PC-9 (cell line): ENCODE results near the gene VASH2. TPM values are rescaled to one million over a fixed set of nuclear protein-coding genes. Genes with fewer than 3 reads are reported as not detected.
"Not testable (repeated sequence)": the region's sequence is repeated elsewhere in the genome, so short reads cannot be mapped to it uniquely, and the experiment has no call there.

ENCODE experiments used
- BruUV-seq: library from RNA; stranded (reverse); fragments of 400-500 nt; replicated peaks from 2 replicates; lab custom pipeline; 2021; lab: Mats Ljungman, UMichigan
- CTCF ChIA-PET: fragments of 300-600 bp; sonication (Branson Sonifier 250); formaldehyde crosslinking; loops from one replicate; lab custom pipeline; 2022; ENCODE audit warnings: antibody characterized with exemption; lab: Charles Lee
- POLR2A ChIA-PET: fragments of 300-600 bp; sonication (Branson Sonifier 250); formaldehyde crosslinking; loops from one replicate; lab custom pipeline; 2022; ENCODE audit warnings: antibody characterized with exemption; ENCODE audit not compliant: unreplicated experiment; lab: Charles Lee
- DNase-seq, 2 experiments: peaks; one replicate each; pipeline versions ENCODE4 v3.0.0 to v3.0.0-alpha.2; 2015 to 2022; ENCODE audit warnings: mixed read lengths in 1 of 2
- H2AFZ ChIP-seq: fragments of 200-600 bp; sonication (generic); 2 replicates; pipeline ENCODE4 v1.8.1; 2017; ENCODE audit warnings: antibody characterized with exemption
- H3F3A ChIP-seq: fragments of 200-600 bp; sonication (generic); 2 replicates; pipeline ENCODE4 v1.8.1; 2017; ENCODE audit warnings: antibody characterized with exemption, mild to moderate bottlenecking, low read depth; ENCODE audit not compliant: insufficient read depth
- H3K27ac ChIP-seq: fragments of 200-600 bp; sonication (generic); 2 replicates; pipeline ENCODE4 v1.6.1; 2016; ENCODE audit warnings: mixed run types
- H3K27me3 ChIP-seq: fragments of 200-600 bp; sonication (generic); 2 replicates; pipeline ENCODE4 v1.6.1; 2016; ENCODE audit warnings: low read depth, mixed run types; ENCODE audit not compliant: insufficient read depth
- H3K36me3 ChIP-seq: fragments of 200-600 bp; sonication (generic); 2 replicates; pipeline ENCODE4 v1.6.1; 2016; ENCODE audit warnings: low read depth, mixed run types
- H3K4me1 ChIP-seq: fragments of 200-600 bp; sonication (generic); replicated peaks from 2 replicates; pipeline ENCODE4 v1.6.1; 2016; ENCODE audit warnings: mixed run types; ENCODE audit not compliant: insufficient read depth
- H3K4me2 ChIP-seq: fragments of 200-600 bp; sonication (generic); 2 replicates; pipeline ENCODE4 v1.6.1; 2017; ENCODE audit warnings: mixed run types
- H3K4me3 ChIP-seq: fragments of 200-600 bp; sonication (generic); 2 replicates; pipeline ENCODE4 v1.6.1; 2016; ENCODE audit warnings: mixed run types
- H3K79me2 ChIP-seq: fragments of 200-600 bp; sonication (generic); 2 replicates; pipeline ENCODE4 v1.6.1; 2017; ENCODE audit warnings: low read depth, mixed run types
- H3K9me2 ChIP-seq: fragments of 200-600 bp; sonication (generic); 2 replicates; pipeline ENCODE4 v1.8.1; 2017; ENCODE audit warnings: mild to moderate bottlenecking; ENCODE audit not compliant: insufficient read depth
- H3K9me3 ChIP-seq: fragments of 200-600 bp; sonication (generic); 2 replicates; pipeline ENCODE4 v1.8.1; 2016; ENCODE audit warnings: low read depth; ENCODE audit not compliant: insufficient read depth
- H4K20me1 ChIP-seq: fragments of 200-600 bp; sonication (generic); 2 replicates; pipeline ENCODE4 v1.8.1; 2017; ENCODE audit not compliant: insufficient read depth
- CTCF ChIP-seq: fragments of 200-600 bp; sonication (generic); conservative IDR thresholded peaks from 2 replicates; pipeline ENCODE4 v1.6.1; 2017; ENCODE audit warnings: mixed run types, antibody characterized with exemption, mild to moderate bottlenecking, moderate library complexity
- EZH2 ChIP-seq: fragments of 200-600 bp; sonication (generic); IDR thresholded peaks from 2 replicates; pipeline ENCODE4 v1.8.0; 2017; ENCODE audit warnings: antibody characterized with exemption, low read depth
- intact Hi-C: fragments of 100-400 bp; cut with micrococcal nuclease; formaldehyde crosslinking; loops from one replicate; pipeline ENCODE4 v1.10.0; 2022; ENCODE audit not compliant: unreplicated experiment
- total RNA-seq: library from RNA; stranded (reverse); gene quantifications from 2 replicates; pipeline ENCODE4 v1.2.3, GENCODE V29; 2021

Gene VASH2
- total RNA-seq, 1 experiment from 2014 or later = not detected

- Histone ChIP-seq H3K9me2 (no peaks in the 10 kb centered on the region), H2AFZ (no peak overlapping the region), H3K36me3 (no peaks in the 10 kb centered on the region), H3K27me3 (no peaks in the 10 kb centered on the region), H3K9me3 (peaks cover 9% of the 10 kb centered on the region; the same call in 1 of the 2 replicates), H3K4me2 (no peak overlapping the region), H3F3A (no peaks in the 10 kb centered on the region), H3K4me1 (no peaks in the 10 kb centered on the region), H3K27ac (no peak overlapping the region), H4K20me1 (no peaks in the 10 kb centered on the region), H3K4me3 (no peak overlapping the region; the same call in 1 of the 2 replicates), H3K79me2 (no peaks in the 10 kb centered on the region)
- TF ChIP-seq CTCF = no peak
- TF ChIP-seq EZH2 = no peak
- no TSS peak for BruUV-seq
- intact Hi-C loops = no loop called here
- ChIA-PET CTCF (no interaction called here), POLR2A (no interaction called here)
- DNase-seq = no peak
Measured at GRCh38 chr1:212903664-212904063, 46.7 kb upstream of the VASH2 start.

- H3F3A ChIP-seq, intact Hi-C loops, BruUV-seq, H3K4me3 ChIP-seq, DNase-seq, H3K9me3 ChIP-seq, H3K9me2 ChIP-seq, CTCF ChIA-PET, H3K4me1 ChIP-seq, H2AFZ ChIP-seq, H3K36me3 ChIP-seq, POLR2A ChIA-PET, H4K20me1 ChIP-seq, H3K27me3 ChIP-seq, H3K27ac ChIP-seq, H3K4me2 ChIP-seq, H3K79me2 ChIP-seq: not testable (repeated sequence)
Measured at GRCh38 chr1:212908071-212908470, 42.3 kb upstream of the VASH2 start.

GRCh38 chr1:212908971-212909370 lies 41.4 kb upstream of the VASH2 start:
- H4K20me1 ChIP-seq = no peaks in the 10 kb centered on the region
- H3K4me1 ChIP-seq = no peaks in the 10 kb centered on the region
- POLR2A ChIA-PET = no interaction called here
- TF ChIP-seq EZH2 (no peak), CTCF (no peak)
- H2AFZ ChIP-seq = no peak overlapping the region
- no peaks in the 10 kb centered on the region; the same call in 1 of the 2 replicates for H3K9me3 ChIP-seq
- BruUV-seq = no TSS peak
- H3K4me3 ChIP-seq = no peak overlapping the region
- intact Hi-C loops = no loop called here
- H3K4me2 ChIP-seq = no peak overlapping the region
- H3K27me3 ChIP-seq = no peaks in the 10 kb centered on the region
- no peaks in the 10 kb centered on the region for H3K36me3 ChIP-seq
- no peak for DNase-seq
- H3F3A ChIP-seq = no peaks in the 10 kb centered on the region
- no peak overlapping the region for H3K27ac ChIP-seq
- H3K79me2 ChIP-seq = no peaks in the 10 kb centered on the region
- H3K9me2 ChIP-seq = no peaks in the 10 kb centered on the region
- CTCF ChIA-PET = no interaction called here

DNA sequence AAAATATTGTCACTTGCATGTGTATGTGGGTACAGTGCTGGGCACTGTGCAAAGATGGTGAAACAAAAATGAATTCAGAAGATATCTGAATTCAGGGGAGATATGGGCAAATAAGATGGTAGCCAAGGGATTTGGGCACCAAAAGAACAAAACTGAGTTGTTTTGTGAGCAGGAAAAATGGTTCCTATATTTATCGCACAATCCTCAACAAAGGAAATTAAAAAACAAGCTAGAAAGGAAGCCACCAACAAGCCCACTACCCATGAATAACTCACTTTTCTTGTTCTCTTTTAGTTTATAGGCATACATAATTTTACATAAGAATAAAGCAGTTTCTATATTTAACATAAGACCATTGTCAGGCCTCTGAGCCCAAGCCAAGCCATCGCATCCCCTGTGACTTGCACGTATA lies 40.7 kb upstream of the VASH2 start:
- H3K27me3 ChIP-seq = no peaks in the 10 kb centered on the region
- no peak overlapping the region for H2AFZ ChIP-seq
- DNase-seq = no peak
- H4K20me1 ChIP-seq = no peaks in the 10 kb centered on the region
- TF ChIP-seq CTCF (no peak), EZH2 (no peak)
- no peak overlapping the region for H3K4me2 ChIP-seq
- H3K79me2 ChIP-seq = no peaks in the 10 kb centered on the region
- H3K27ac ChIP-seq = no peak overlapping the region
- intact Hi-C loops = no loop called here
- CTCF ChIA-PET = no interaction called here
- no peaks in the 10 kb centered on the region for H3K36me3 ChIP-seq
- H3K4me3 ChIP-seq = no peak overlapping the region
- H3K9me2 ChIP-seq = no peaks in the 10 kb centered on the region
- no peaks in the 10 kb centered on the region for H3K4me1 ChIP-seq
- no TSS peak for BruUV-seq
- no peaks in the 10 kb centered on the region for H3F3A ChIP-seq
- POLR2A ChIA-PET = no interaction called here
- H3K9me3 ChIP-seq = no peaks in the 10 kb centered on the region; the same call in 1 of the 2 replicates

GRCh38 chr1:212910213-212910612 lies 40.1 kb upstream of the VASH2 start:
- POLR2A ChIA-PET, H3K4me2 ChIP-seq, H2AFZ ChIP-seq, H4K20me1 ChIP-seq, DNase-seq, H3F3A ChIP-seq, H3K79me2 ChIP-seq, H3K27me3 ChIP-seq, H3K36me3 ChIP-seq, H3K4me3 ChIP-seq, H3K4me1 ChIP-seq, CTCF ChIA-PET, H3K27ac ChIP-seq, BruUV-seq, H3K9me3 ChIP-seq, H3K9me2 ChIP-seq, intact Hi-C loops: not testable (repeated sequence)
